ENCODE measurements around the gene PRRG4.
"Not testable (repeated sequence)": the region's sequence is repeated elsewhere in the genome, so short reads cannot be mapped to it uniquely, and the experiment has no call there.

PRRG4 gene

DNA sequence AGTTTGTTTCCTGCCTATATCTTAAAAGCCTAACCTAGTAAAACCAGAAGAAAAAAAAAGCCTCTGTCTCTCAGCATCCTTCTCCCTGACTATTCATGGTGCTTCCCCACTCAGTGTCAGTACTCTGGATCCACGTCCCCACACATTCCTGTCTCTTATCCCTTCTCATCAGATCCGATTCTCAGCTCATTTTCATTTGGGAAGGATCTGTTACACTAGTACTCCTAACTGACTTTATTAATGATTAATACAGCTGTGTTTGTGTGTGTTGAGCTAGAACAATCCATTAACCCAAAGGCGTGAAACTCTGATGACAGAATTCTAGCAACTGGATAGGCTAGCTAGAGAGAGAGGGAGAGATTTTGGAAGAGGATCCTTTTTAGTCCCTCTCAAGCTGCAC is 1.5 kb downstream of the PRRG4 start:
- DNase-seq = no peak

DNA sequence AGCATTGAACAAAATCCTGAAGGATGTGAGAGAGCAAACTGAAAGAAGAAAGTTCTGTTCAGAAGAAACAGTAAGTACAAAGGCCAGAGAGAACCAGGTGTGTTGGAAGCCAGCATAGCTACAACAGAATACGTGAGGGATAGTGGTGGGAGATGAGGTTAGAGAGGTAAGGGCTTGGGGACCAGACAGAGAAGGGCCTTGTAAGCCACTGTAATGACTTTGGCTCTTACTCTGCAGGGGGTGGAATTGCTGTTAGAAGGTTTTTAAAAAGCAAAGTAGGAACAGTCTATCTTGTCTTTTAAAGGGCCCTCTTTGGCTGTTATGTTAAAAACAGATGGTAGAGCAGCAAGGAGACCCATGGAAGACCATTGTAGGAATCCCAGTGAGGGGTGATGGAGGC is 4.2 kb downstream of the PRRG4 start:
- DNase-seq = no peak

GRCh38 chr11:32836946-32837345 is 7.2 kb downstream of the PRRG4 start:
- DNase-seq = no peak

DNA sequence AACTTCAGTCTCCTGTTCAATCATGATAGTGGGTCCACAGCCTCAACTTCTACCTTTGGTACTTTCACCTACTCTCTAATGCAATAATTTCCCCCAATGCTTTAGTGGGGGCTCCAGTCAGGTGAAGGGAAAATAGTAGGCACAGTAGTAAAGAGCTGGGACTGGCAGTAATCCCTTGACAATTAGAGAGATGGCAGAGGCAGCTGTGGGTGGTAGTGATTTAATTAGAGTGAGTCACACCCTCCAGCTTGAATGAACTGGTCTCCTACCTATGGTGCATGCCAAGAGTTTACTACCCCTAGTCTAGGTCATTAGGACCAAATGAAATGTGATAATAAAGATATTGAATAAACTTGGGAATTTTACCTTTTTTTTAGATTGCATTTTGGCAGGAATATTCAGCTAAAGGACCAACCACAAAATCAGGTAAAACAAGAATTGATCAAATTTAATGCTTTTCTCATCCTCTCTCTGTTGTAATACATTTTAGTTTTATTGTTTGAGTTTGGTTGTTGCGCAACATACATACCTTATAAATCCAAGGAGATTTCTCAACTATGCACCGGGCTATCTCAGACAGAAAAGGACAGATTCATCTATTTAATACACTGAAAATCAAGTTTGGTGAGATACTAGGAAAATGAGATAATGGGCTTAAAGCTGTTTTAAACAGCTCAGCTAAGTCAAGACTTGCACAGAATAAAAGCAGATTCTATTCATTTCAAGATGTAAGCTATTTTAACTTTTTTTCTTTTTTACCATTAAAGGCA is 9.0 kb downstream of the PRRG4 start:
- DNase-seq = peak; percentile 9

- DNase-seq = no peak
Measured at GRCh38 chr11:32839308-32839707, 9.6 kb downstream of the PRRG4 start.

DNA sequence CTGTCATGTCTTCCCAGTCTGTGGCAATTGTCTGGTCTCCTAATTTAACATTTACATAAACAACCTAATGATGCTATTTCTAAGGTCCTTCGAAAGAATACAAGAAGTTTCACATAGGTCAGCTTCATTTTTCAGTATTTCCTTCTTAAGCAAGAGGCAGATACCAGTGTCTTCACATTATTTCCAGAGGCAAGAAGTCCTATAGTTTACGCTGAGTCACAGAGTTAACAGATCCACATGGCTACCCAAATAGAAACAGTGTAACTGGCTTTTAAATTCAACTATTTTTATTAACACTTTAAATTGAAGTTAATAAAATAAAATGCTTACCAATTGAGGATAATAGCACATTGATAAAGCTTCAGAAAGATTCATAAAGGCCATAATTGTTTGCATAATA is 10.9 kb downstream of the PRRG4 start:
- DNase-seq = no peak

- no peak for DNase-seq
Measured at GRCh38 chr11:32843544-32843943, 13.8 kb downstream of the PRRG4 start.

GRCh38 chr11:32847511-32847910 is 17.8 kb downstream of the PRRG4 start:
- no peak for DNase-seq

GRCh38 chr11:32849761-32850160 is 20.0 kb downstream of the PRRG4 start:
- DNase-seq = no peak

DNA sequence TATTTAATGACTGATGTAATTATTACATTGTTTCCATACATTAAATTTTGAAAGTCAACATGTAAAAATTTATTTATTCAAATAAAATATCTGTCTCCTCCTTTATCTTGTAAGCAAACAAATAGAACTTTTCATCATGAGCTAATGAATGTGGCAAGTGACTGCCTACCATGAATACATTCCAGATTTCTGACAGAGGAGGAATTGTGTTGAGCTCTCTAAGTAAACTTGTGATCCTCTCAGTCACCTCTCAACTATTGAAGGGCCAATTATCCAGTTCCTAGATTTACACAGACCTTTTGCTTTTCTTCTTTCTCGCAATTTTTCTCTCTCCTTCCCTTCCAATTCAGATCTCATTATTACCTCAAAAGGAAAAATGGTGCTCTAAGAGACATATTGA is 21.5 kb downstream of the PRRG4 start:
- no peak for DNase-seq

- DNase-seq = peak; percentile 31
Measured at GRCh38 chr11:32852207-32852606, 22.5 kb downstream of the PRRG4 start.

GRCh38 chr11:32855601-32856000 is 25.9 kb downstream of the PRRG4 start:
- DNase-seq = no peak

GRCh38 chr11:32858731-32859130 is 29.0 kb downstream of the PRRG4 start:
- no peak for DNase-seq

- no peak for DNase-seq
Measured at GRCh38 chr11:32861850-32862577, 32.3 kb downstream of the PRRG4 start.

DNA sequence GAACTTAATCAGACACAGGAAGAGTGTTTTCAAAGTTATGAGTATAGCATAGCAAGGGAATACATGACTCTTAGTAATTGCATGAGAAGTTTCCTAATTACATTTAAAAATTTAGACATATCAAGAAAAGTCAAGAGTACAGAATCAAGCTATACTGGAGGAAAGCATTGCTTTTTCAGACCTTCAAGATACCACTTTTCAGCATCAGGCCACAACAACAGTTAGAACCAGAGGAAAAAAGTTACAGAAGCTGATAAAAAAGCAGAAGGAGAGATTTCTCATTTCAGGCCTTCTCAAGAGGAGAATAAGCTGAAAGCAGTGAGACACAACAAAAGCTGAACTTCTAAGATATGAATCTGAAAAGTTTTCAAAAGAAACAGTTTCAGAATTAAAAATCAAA is 34.8 kb downstream of the PRRG4 start:
- DNase-seq = no peak

DNA sequence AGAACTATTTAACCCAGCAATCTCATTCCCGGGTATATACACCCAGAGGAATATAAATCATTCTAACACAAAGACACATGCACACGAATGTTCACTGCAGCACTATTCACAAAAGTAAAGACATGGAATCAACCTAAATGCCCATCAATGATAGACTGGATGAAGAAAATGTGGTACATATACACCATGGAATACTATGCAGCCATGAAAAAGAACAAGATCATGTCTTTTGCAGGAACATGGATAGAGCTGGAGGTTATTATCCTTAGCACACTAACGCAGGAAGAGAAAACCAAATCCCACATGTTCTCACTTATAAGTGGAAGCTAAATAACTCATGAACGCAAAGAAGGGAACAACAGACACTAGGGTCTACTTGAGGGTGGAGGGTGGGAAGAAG is 39.0 kb downstream of the PRRG4 start:
- DNase-seq = not testable (repeated sequence)

DNA sequence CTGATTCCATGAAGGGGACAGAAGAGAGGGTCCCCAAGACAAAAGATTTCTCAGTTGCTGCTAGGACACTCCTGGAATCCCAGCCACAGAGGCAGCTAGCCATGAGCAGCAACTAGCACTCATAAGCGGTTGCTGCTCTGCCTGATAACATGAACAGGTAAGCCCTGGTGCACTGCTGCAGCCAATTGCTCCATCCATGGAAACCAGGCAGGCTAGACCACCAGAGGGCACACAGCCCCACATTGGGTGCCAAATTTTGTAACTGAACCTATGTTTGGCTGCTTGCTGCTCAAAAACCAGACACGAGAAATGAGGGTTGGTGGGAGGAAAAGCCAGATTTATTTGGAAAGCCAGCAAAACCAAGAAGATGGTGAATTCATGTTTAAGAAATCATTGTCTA is 40.9 kb downstream of the PRRG4 start:
- no peak for DNase-seq

GRCh38 chr11:32874132-32874531 is 44.4 kb downstream of the PRRG4 start:
- DNase-seq = no peak

DNA sequence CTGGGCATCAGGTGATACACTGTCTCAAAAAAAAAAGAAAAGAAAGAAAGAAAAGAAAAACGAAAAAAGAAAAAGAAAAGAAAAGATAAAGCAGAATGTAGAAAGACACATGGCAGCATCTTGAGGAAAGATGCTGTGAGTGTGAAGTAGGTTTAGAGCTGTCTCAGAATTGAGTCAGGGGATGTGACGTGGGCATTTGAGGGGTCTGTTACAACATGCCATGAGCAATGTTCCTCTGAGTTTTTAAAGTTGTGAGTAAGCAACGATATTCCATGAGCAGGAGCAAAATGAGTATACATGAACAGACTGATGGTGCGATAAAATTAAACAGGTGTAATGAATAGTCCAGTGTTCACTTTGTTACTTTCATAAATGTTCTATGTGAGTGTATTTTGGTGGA is 51.6 kb downstream of the PRRG4 start:
- DNase-seq = no peak

- DNase-seq = no peak
Measured at GRCh38 chr11:32883421-32883820, 53.7 kb downstream of the PRRG4 start.

GRCh38 chr11:32884023-32884422 is 54.3 kb downstream of the PRRG4 start:
- DNase-seq = no peak

DNA sequence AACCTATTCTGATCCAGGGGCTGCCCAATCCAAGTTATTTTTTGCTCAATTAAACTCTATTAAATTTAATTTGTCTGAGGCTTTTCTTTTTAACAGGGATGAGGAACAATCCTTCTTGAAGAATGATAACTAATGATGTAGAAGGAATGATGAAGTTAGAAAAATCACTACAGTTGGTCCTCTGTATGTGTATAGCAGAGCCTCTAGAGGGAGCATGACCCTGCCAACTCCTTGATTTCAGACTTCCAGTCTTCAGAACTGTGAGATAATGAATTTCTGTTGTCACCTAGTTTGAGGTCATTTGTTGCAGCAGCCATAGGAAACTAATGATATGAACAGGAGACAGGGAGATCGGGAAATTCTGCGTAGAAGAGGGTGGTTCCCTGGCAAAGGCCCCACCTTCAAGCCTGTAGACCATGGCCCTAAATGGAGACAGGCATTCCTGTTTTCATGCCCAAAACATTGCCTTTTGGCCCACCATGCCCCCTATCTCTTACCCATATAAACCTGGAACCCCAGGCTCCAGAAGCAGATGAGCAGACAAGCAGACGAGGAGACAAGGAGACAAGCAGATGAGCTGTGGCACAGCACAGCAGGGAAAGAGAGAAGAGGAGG is 55.1 kb downstream of the PRRG4 start:
- DNase-seq = peak; percentile 14

GRCh38 chr11:32885556-32885955 is 55.8 kb downstream of the PRRG4 start:
- no peak for DNase-seq

DNA sequence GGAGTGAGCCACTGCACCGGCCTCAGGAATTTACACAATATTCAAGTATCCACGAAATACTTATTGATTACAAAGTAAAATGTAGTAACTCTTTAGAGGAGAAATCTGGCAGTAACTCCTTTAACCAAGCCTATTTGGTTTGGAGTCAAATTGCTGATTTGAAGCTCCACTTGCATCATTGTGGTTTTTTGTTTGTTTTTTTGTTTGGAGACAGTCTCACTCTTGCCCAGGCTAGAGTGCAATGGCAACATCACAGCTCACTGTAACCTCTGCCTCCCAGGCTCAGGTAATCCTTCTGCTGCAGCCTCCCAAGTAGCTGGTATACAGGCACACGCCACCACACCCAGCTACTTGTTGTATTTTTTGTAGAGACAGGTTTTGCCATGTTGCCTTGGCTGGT is 56.5 kb downstream of the PRRG4 start:
- DNase-seq = no peak
